Panc1 (cell line): Measurements from ENCODE around the gene FADS2.

Experiments
- CTCF ChIP-seq: fragments of 450-650 bp; IDR thresholded peaks from 2 replicates; pipeline ENCODE4 v1.5.1; 2017; ENCODE audit warnings: mild to moderate bottlenecking
- REST ChIP-seq, 2 experiments: IDR thresholded peaks; 2 replicates each; pipeline ENCODE4 v1.6.1; 2011 to 2012; ENCODE audit warnings: low read depth in 2 of 2, control low read depth in 1 of 2, low read length in 1 of 2, mild to moderate bottlenecking in 1 of 2, moderate library complexity in 1 of 2; ENCODE audit not compliant: insufficient read depth in 1 of 2
- SIN3A ChIP-seq: IDR thresholded peaks from 2 replicates; pipeline ENCODE4 v1.6.1; 2012; ENCODE audit warnings: low read depth, mild to moderate bottlenecking, low read length, moderate library complexity, borderline replicate concordance; ENCODE audit not compliant: insufficient read depth

- TF ChIP-seq CTCF = no peak
- TF ChIP-seq REST (IDR thresholded peaks at IDR 0.05; ENCODE audit: insufficient read depth in 1 of 2, low read depth in 2 of 2, low read length in 1 of 2) = no peak
- no peak for TF ChIP-seq SIN3A
Measured at GRCh38 chr11:61829806-61830205, 1.7 kb downstream of the FADS2 start.
